ENCODE results near the gene SART3. TPM values are rescaled to one million over a fixed set of nuclear protein-coding genes. Genes with fewer than 3 reads are reported as not detected.

The SART3 gene
- total RNA-seq, 4 donors from 2014 or later, result 31.6 to 48.0 (median 40.1) TPM

DNA sequence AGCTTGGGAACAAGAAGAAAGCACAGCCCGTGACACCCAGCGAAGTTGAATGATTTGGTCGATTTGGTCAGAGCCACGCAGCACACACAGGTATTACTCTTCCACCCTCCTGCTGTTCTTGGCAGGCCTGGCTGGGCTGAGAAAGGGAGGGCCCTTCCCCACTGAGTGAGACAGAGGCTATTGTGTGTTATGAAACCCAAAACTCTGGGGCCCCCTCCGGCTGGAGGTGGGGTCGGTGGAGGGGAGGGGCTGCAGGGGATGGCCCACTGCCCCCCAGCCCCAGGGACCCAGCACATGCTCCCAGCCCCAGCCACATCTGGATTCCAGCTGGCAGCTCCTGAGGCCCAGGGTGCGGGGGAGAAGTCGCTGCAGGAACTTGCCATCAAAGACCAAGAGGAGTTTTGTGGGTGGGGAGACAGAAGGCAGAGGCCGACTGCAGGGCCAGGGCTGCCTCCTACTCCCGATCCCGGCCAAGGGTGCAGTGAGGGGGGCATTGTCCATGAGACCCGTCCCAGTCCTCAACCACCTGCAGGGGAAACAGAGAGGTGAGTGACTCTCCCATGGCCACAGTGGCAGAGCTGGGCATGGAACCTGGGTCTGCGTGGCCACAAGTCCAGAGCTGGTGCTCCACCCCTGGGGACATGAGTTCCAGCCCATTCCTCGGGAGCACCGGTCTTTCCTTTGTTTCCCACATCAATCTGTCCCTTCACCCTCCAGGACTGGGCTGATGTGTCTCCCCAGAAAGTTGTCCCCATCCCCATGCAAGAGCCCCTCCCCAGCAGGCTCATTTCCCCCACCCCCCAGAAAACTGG lies 28.3 kb upstream of the SART3 start:
- H3K27ac ChIP-seq (replicated peaks in 1 of 4), result no peak overlapping the region
- peaks cover 0 to 17% (median 0%) of the 10 kb centered on the region in 4 donors for H3K27me3 ChIP-seq
- H3K4me1 ChIP-seq, result peaks cover 0 to 3% (median 0%) of the 10 kb centered on the region in 4 donors
- no peaks in the 10 kb centered on the region for H3K9me3 ChIP-seq
- TF ChIP-seq EP300 (IDR thresholded peaks at IDR 0.05) (no peak), POLR2AphosphoS5 (IDR thresholded peaks at IDR 0.05) (no peak), POLR2A (IDR thresholded peaks at IDR 0.05; ENCODE audit: low read depth) (no peak)
- TF ChIP-seq, protein P1, sequence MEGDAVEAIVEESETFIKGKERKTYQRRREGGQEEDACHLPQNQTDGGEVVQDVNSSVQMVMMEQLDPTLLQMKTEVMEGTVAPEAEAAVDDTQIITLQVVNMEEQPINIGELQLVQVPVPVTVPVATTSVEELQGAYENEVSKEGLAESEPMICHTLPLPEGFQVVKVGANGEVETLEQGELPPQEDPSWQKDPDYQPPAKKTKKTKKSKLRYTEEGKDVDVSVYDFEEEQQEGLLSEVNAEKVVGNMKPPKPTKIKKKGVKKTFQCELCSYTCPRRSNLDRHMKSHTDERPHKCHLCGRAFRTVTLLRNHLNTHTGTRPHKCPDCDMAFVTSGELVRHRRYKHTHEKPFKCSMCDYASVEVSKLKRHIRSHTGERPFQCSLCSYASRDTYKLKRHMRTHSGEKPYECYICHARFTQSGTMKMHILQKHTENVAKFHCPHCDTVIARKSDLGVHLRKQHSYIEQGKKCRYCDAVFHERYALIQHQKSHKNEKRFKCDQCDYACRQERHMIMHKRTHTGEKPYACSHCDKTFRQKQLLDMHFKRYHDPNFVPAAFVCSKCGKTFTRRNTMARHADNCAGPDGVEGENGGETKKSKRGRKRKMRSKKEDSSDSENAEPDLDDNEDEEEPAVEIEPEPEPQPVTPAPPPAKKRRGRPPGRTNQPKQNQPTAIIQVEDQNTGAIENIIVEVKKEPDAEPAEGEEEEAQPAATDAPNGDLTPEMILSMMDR (IDR thresholded peaks at IDR 0.05), result no peak
- WGBS, result 57% methylated on average over 8 of the region's 15 CpGs
- no peak for DNase-seq (ENCODE audit: extremely low spot score)
- H3K4me3 ChIP-seq, result no peak overlapping the region
- intact Hi-C loops (cut with DNase I), result no loop called here
- H3K36me3 ChIP-seq, result no peaks in the 10 kb centered on the region

DNA sequence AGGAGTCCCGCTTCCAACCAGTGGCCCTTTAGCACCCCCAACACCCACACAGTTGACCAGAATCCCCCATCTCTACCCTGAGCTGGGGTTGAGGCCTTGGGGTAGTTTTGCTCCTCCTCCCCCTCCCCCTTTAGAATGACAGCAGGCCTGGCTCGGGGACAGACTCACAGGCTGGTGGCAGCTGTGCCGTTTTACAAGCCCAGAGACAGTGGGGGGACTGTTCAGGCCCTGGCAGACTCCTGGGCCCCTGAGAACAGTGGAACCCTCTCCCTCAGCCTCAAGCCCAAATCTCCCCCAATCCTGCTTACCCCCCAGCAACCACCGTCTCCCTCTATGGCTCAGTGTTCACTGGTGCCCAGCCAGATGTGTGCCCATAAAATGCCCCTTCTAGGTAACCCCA lies 26.9 kb upstream of the SART3 start:
- TF ChIP-seq POLR2AphosphoS5 (IDR thresholded peaks at IDR 0.05), result no peak
- TF ChIP-seq, protein P1 (IDR thresholded peaks at IDR 0.05), result no peak
- no peak for TF ChIP-seq POLR2A (IDR thresholded peaks at IDR 0.05; ENCODE audit: low read depth)
- TF ChIP-seq EP300 (IDR thresholded peaks at IDR 0.05), result no peak
- H3K9me3 ChIP-seq, result no peaks in the 10 kb centered on the region
- WGBS, result 58% methylated on average over 3 of the region's 4 CpGs
- DNase-seq (ENCODE audit: extremely low spot score), result no peak
- H3K4me3 ChIP-seq, result no peak overlapping the region
- peaks cover 0 to 3% (median 0%) of the 10 kb centered on the region in 4 donors for H3K4me1 ChIP-seq
- no peaks in the 10 kb centered on the region for H3K36me3 ChIP-seq
- intact Hi-C loops (cut with DNase I), result no loop called here
- H3K27me3 ChIP-seq, result peaks cover 0 to 17% (median 0%) of the 10 kb centered on the region in 4 donors
- H3K27ac ChIP-seq (replicated peaks in 1 of 4), result no peak overlapping the region

DNA sequence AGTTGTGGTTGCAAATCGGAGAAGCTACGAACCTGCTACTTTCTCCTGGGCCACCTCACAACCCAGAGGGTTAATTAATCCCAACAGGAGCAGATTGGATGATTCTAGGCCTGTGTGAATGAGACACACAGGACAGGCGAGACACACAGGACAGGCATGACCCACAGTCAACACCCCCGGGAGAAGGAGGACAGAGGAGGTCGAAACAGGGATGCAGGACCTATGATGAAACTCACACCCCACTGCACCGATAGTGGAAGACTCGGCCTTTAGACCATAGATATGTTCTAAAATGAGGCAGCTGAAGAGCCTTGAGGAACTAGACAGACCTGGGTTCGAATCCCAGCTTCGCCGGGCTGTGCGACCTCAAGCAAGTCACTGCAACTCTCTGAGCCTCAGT lies 25.3 kb upstream of the SART3 start:
- intact Hi-C loops (cut with DNase I), result no loop called here
- Histone ChIP-seq H3K4me3 (no peak overlapping the region), H3K27me3 (peaks cover 0 to 17% (median 0%) of the 10 kb centered on the region in 4 donors), H3K36me3 (no peaks in the 10 kb centered on the region), H3K9me3 (no peaks in the 10 kb centered on the region), H3K4me1 (peaks cover 0 to 13% (median 4%) of the 10 kb centered on the region in 4 donors), H3K27ac (replicated peaks in 1 of 4) (no peak overlapping the region)
- no peak for DNase-seq (ENCODE audit: extremely low spot score)
- 92% methylated on average over 11 of the region's 11 CpGs for WGBS
- no peak for TF ChIP-seq EP300 (IDR thresholded peaks at IDR 0.05)
- TF ChIP-seq, protein P1 (IDR thresholded peaks at IDR 0.05), result no peak
- no peak for TF ChIP-seq POLR2A (IDR thresholded peaks at IDR 0.05; ENCODE audit: low read depth)
- TF ChIP-seq POLR2AphosphoS5 (IDR thresholded peaks at IDR 0.05), result no peak

DNA sequence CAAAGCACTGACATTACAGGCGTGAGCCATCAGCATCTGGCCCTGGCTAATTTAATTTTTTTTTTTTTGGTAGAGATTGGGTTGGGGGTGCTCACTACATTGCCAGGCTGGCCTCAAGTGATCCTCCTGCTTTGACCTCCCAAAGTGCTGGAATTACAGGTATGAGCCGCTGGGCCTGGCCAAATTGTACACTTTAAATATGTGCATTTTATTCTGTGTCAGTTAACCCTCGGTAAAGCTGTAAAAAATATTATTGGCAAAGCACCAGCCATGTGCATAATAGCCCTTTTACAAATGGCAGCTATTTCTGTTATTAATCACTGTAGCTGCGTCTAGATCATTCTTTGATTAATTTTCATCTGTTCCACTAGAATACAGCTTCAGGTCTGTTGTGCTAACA lies 24.9 kb upstream of the SART3 start:
- no peak for DNase-seq (ENCODE audit: extremely low spot score)
- Histone ChIP-seq H3K9me3 (no peaks in the 10 kb centered on the region), H3K27me3 (peaks cover 0 to 17% (median 0%) of the 10 kb centered on the region in 4 donors), H3K4me3 (no peak overlapping the region), H3K4me1 (peaks cover 0 to 17% (median 5%) of the 10 kb centered on the region in 4 donors), H3K36me3 (no peaks in the 10 kb centered on the region), H3K27ac (replicated peaks in 1 of 4) (no peak overlapping the region)
- TF ChIP-seq POLR2A (IDR thresholded peaks at IDR 0.05; ENCODE audit: low read depth) (no peak), POLR2AphosphoS5 (IDR thresholded peaks at IDR 0.05) (no peak), EP300 (IDR thresholded peaks at IDR 0.05) (no peak)
- TF ChIP-seq, protein P1 (IDR thresholded peaks at IDR 0.05), result no peak
- intact Hi-C loops (cut with DNase I), result no loop called here
- 66% methylated on average over 4 of the region's 4 CpGs for WGBS
